Astrocyte (in vitro differentiated cells and primary cell): ENCODE results near the gene NPPB. TPM values are rescaled to one million over a fixed set of nuclear protein-coding genes. Genes with fewer than 3 reads are reported as not detected.

Experiments
- DNase-seq: peaks from one replicate; pipeline ENCODE4 v3.0.0-alpha.2; 2010; ENCODE audit warnings: low read depth
- FAIRE-seq: peaks from 2 replicates; lab custom pipeline; 2011; peaks lifted over from hg19 to GRCh38; lab: Jason Lieb, UNC
- H2AFZ ChIP-seq: 2 replicates; pipeline ENCODE4 v1.6.0; 2012; ENCODE audit warnings: low read depth, low read length, inconsistent platforms
- H3K27ac ChIP-seq: 2 replicates; pipeline ENCODE4 v1.5.1; 2011; ENCODE audit warnings: low read depth, low read length, inconsistent platforms
- H3K27me3 ChIP-seq: 2 replicates; pipeline ENCODE4 v1.6.0; 2011; ENCODE audit warnings: low read length, inconsistent platforms; ENCODE audit not compliant: insufficient read depth
- H3K36me3 ChIP-seq: 2 replicates; pipeline ENCODE4 v1.5.1; 2011; ENCODE audit warnings: low read length, inconsistent platforms; ENCODE audit not compliant: insufficient read depth
- H3K4me1 ChIP-seq: 2 replicates; pipeline ENCODE4 v1.5.1; 2011; ENCODE audit warnings: low read length, inconsistent platforms; ENCODE audit not compliant: insufficient read depth
- H3K4me2 ChIP-seq: 2 replicates; pipeline ENCODE4 v1.6.0; 2012; ENCODE audit warnings: low read length, inconsistent platforms
- H3K4me3 ChIP-seq: 2 replicates; pipeline ENCODE4 v1.5.1; 2011; ENCODE audit warnings: low read depth, mild to moderate bottlenecking, low read length, inconsistent platforms; ENCODE audit not compliant: insufficient read depth
- H3K79me2 ChIP-seq: 2 replicates; pipeline ENCODE4 v1.6.0; 2012; ENCODE audit warnings: mild to moderate bottlenecking, low read length, inconsistent platforms; ENCODE audit not compliant: insufficient read depth
- H3K9ac ChIP-seq: 2 replicates; pipeline ENCODE4 v1.6.0; 2012; ENCODE audit warnings: mild to moderate bottlenecking, low read length, inconsistent platforms
- H3K9me3 ChIP-seq: 2 replicates; pipeline ENCODE4 v1.5.1; 2012; ENCODE audit warnings: low read depth, mild to moderate bottlenecking, low read length, inconsistent platforms; ENCODE audit not compliant: insufficient read depth
- H4K20me1 ChIP-seq: 2 replicates; pipeline ENCODE4 v1.6.0; 2012; ENCODE audit warnings: low read length, inconsistent platforms; ENCODE audit not compliant: insufficient read depth
- H3K27ac Mint-ChIP-seq: one replicate; pipeline ENCODE4 v1.8.0; 2021; ENCODE audit warnings: mild to moderate bottlenecking, mixed read lengths; ENCODE audit not compliant: unreplicated experiment
- H3K27me3 Mint-ChIP-seq: one replicate; pipeline ENCODE4 v1.8.0; 2021; ENCODE audit warnings: low read depth, mixed read lengths; ENCODE audit not compliant: unreplicated experiment
- H3K36me3 Mint-ChIP-seq: one replicate; pipeline ENCODE4 v1.8.0; 2021; ENCODE audit warnings: low read depth, mixed read lengths; ENCODE audit not compliant: unreplicated experiment
- H3K4me1 Mint-ChIP-seq: one replicate; pipeline ENCODE4 v1.8.0; 2021; ENCODE audit warnings: low read depth, mixed read lengths; ENCODE audit not compliant: unreplicated experiment
- H3K4me3 Mint-ChIP-seq: one replicate; pipeline ENCODE4 v1.8.0; 2021; ENCODE audit warnings: mild to moderate bottlenecking, moderate library complexity, mixed read lengths; ENCODE audit not compliant: unreplicated experiment
- H3K9me3 Mint-ChIP-seq: one replicate; pipeline ENCODE4 v1.8.0; 2021; ENCODE audit warnings: mild to moderate bottlenecking, mixed read lengths; ENCODE audit not compliant: unreplicated experiment
- CTCF ChIP-seq: IDR thresholded peaks from 2 replicates; pipeline ENCODE4 v1.5.1; 2011; ENCODE audit warnings: low read depth, mild to moderate bottlenecking, inconsistent platforms, low read length, moderate library complexity; ENCODE audit not compliant: insufficient read depth
- EZH2 ChIP-seq: IDR thresholded peaks from 2 replicates; pipeline ENCODE4 v1.6.1; 2012; ENCODE audit warnings: mild to moderate bottlenecking, low read length, inconsistent platforms; ENCODE audit not compliant: insufficient read depth
- total RNA-seq: library from RNA; stranded (reverse); gene quantifications from 2 replicates; pipeline ENCODE4 v1.2.1, GENCODE V29; 2021

The NPPB gene
- total RNA-seq, 1 donor from 2014 or later: 449 TPM

- no peak overlapping the region for H3K4me3 Mint-ChIP-seq
- H3K4me1 Mint-ChIP-seq: peaks cover 2% of the 10 kb centered on the region
- H3K36me3 Mint-ChIP-seq: peaks cover 15% of the 10 kb centered on the region
- H3K27ac Mint-ChIP-seq: no peak overlapping the region
- peaks cover 5% of the 10 kb centered on the region for H3K36me3 ChIP-seq
- no peak for FAIRE-seq
- H3K4me2 ChIP-seq: no peak overlapping the region
- H2AFZ ChIP-seq: no peak overlapping the region
- peaks cover 23% of the 10 kb centered on the region for H4K20me1 ChIP-seq
- H3K4me1 ChIP-seq: no peaks in the 10 kb centered on the region
- no peaks in the 10 kb centered on the region for H3K79me2 ChIP-seq
- no peak overlapping the region for H3K9ac ChIP-seq
- TF ChIP-seq EZH2 (no peak), CTCF (no peak)
- H3K27ac ChIP-seq: no peak overlapping the region
- H3K27me3 Mint-ChIP-seq: peaks cover 14% of the 10 kb centered on the region
- no peak overlapping the region for H3K4me3 ChIP-seq
- DNase-seq: no peak
- H3K27me3 ChIP-seq: peaks cover 4% of the 10 kb centered on the region
- H3K9me3 Mint-ChIP-seq: no peaks in the 10 kb centered on the region
- no peaks in the 10 kb centered on the region for H3K9me3 ChIP-seq
Observed at GRCh38 chr1:11850156-11850555, 8.6 kb downstream of the NPPB start.

GRCh38 chr1:11848373-11848700 lies 10.4 kb downstream of the NPPB start:
- Histone ChIP-seq H3K9me3 (no peaks in the 10 kb centered on the region), H3K36me3 (peaks cover 17% of the 10 kb centered on the region), H3K27me3 (peaks cover 4% of the 10 kb centered on the region), H3K4me2 (no peak overlapping the region), H3K79me2 (no peaks in the 10 kb centered on the region), H3K4me1 (no peaks in the 10 kb centered on the region), H3K4me3 (no peak overlapping the region), H2AFZ (no peak overlapping the region), H3K9ac (no peak overlapping the region), H4K20me1 (peaks cover 40% of the 10 kb centered on the region), H3K27ac (no peak overlapping the region)
- Mint-ChIP-seq H3K4me3 (no peak overlapping the region), H3K36me3 (peaks cover 20% of the 10 kb centered on the region), H3K9me3 (no peaks in the 10 kb centered on the region), H3K4me1 (peaks cover 2% of the 10 kb centered on the region), H3K27me3 (peaks cover 7% of the 10 kb centered on the region), H3K27ac (no peak overlapping the region)
- DNase-seq (no peak), FAIRE-seq (no peak)
- TF ChIP-seq EZH2 (no peak), CTCF (no peak)

GRCh38 chr1:11847667-11848372 lies 10.9 kb downstream of the NPPB start, which contains the start of gene NPPA:
NPPA (minus strand) TSS chr1:11847783; CDS start chr1:11847684, 99 bp downstream.
- H2AFZ ChIP-seq: no peak within 1 kb of the TSS
- peaks cover 17% of the 10 kb centered on the region for H3K36me3 ChIP-seq
- H3K9me3 ChIP-seq: no peaks in the 10 kb centered on the region
- H3K27me3 Mint-ChIP-seq: peaks cover 3% of the 10 kb centered on the region
- H3K4me3 ChIP-seq: no peak within 1 kb of the TSS
- no peak within 1 kb of the TSS for H3K4me3 Mint-ChIP-seq
- H3K27ac ChIP-seq: no peak within 1 kb of the TSS
- no peaks in the 10 kb centered on the region for H3K4me1 ChIP-seq
- H3K27me3 ChIP-seq: peaks cover 4% of the 10 kb centered on the region
- TF ChIP-seq EZH2 (no peak), CTCF (no peak)
- no peak within 1 kb of the TSS for H3K9ac ChIP-seq
- peaks cover 20% of the 10 kb centered on the region for H3K36me3 Mint-ChIP-seq
- H3K9me3 Mint-ChIP-seq: no peaks in the 10 kb centered on the region
- no peaks in the 10 kb centered on the region for H3K79me2 ChIP-seq
- peak within 1 kb of the TSS; percentile 47 for H3K27ac Mint-ChIP-seq
- H3K4me2 ChIP-seq: no peak within 1 kb of the TSS
- H4K20me1 ChIP-seq: peaks cover 40% of the 10 kb centered on the region
- FAIRE-seq: no peak
- H3K4me1 Mint-ChIP-seq: peaks cover under 1% of the 10 kb centered on the region
- no peak for DNase-seq
